Astrocyte (in vitro differentiated cells and primary cell): ENCODE measurements around the gene RTN4. TPM values are rescaled to one million over a fixed set of nuclear protein-coding genes. Genes with fewer than 3 reads are reported as not detected.

ENCODE experiments used
- DNase-seq: peaks from one replicate; pipeline ENCODE4 v3.0.0-alpha.2; 2010; ENCODE audit warnings: low read depth
- FAIRE-seq: peaks from 2 replicates; lab custom pipeline; 2011; peaks lifted over from hg19 to GRCh38; lab: Jason Lieb, UNC
- H2AFZ ChIP-seq: 2 replicates; pipeline ENCODE4 v1.6.0; 2012; ENCODE audit warnings: low read depth, low read length, inconsistent platforms
- H3K27ac ChIP-seq: 2 replicates; pipeline ENCODE4 v1.5.1; 2011; ENCODE audit warnings: low read depth, low read length, inconsistent platforms
- H3K27me3 ChIP-seq: 2 replicates; pipeline ENCODE4 v1.6.0; 2011; ENCODE audit warnings: low read length, inconsistent platforms; ENCODE audit not compliant: insufficient read depth
- H3K36me3 ChIP-seq: 2 replicates; pipeline ENCODE4 v1.5.1; 2011; ENCODE audit warnings: low read length, inconsistent platforms; ENCODE audit not compliant: insufficient read depth
- H3K4me1 ChIP-seq: 2 replicates; pipeline ENCODE4 v1.5.1; 2011; ENCODE audit warnings: low read length, inconsistent platforms; ENCODE audit not compliant: insufficient read depth
- H3K4me2 ChIP-seq: 2 replicates; pipeline ENCODE4 v1.6.0; 2012; ENCODE audit warnings: low read length, inconsistent platforms
- H3K4me3 ChIP-seq: 2 replicates; pipeline ENCODE4 v1.5.1; 2011; ENCODE audit warnings: low read depth, mild to moderate bottlenecking, low read length, inconsistent platforms; ENCODE audit not compliant: insufficient read depth
- H3K79me2 ChIP-seq: 2 replicates; pipeline ENCODE4 v1.6.0; 2012; ENCODE audit warnings: mild to moderate bottlenecking, low read length, inconsistent platforms; ENCODE audit not compliant: insufficient read depth
- H3K9ac ChIP-seq: 2 replicates; pipeline ENCODE4 v1.6.0; 2012; ENCODE audit warnings: mild to moderate bottlenecking, low read length, inconsistent platforms
- H3K9me3 ChIP-seq: 2 replicates; pipeline ENCODE4 v1.5.1; 2012; ENCODE audit warnings: low read depth, mild to moderate bottlenecking, low read length, inconsistent platforms; ENCODE audit not compliant: insufficient read depth
- H4K20me1 ChIP-seq: 2 replicates; pipeline ENCODE4 v1.6.0; 2012; ENCODE audit warnings: low read length, inconsistent platforms; ENCODE audit not compliant: insufficient read depth
- H3K27ac Mint-ChIP-seq: one replicate; pipeline ENCODE4 v1.8.0; 2021; ENCODE audit warnings: mild to moderate bottlenecking, mixed read lengths; ENCODE audit not compliant: unreplicated experiment
- H3K27me3 Mint-ChIP-seq: one replicate; pipeline ENCODE4 v1.8.0; 2021; ENCODE audit warnings: low read depth, mixed read lengths; ENCODE audit not compliant: unreplicated experiment
- H3K36me3 Mint-ChIP-seq: one replicate; pipeline ENCODE4 v1.8.0; 2021; ENCODE audit warnings: low read depth, mixed read lengths; ENCODE audit not compliant: unreplicated experiment
- H3K4me1 Mint-ChIP-seq: one replicate; pipeline ENCODE4 v1.8.0; 2021; ENCODE audit warnings: low read depth, mixed read lengths; ENCODE audit not compliant: unreplicated experiment
- H3K4me3 Mint-ChIP-seq: one replicate; pipeline ENCODE4 v1.8.0; 2021; ENCODE audit warnings: mild to moderate bottlenecking, moderate library complexity, mixed read lengths; ENCODE audit not compliant: unreplicated experiment
- H3K9me3 Mint-ChIP-seq: one replicate; pipeline ENCODE4 v1.8.0; 2021; ENCODE audit warnings: mild to moderate bottlenecking, mixed read lengths; ENCODE audit not compliant: unreplicated experiment
- CTCF ChIP-seq: IDR thresholded peaks from 2 replicates; pipeline ENCODE4 v1.5.1; 2011; ENCODE audit warnings: low read depth, mild to moderate bottlenecking, inconsistent platforms, low read length, moderate library complexity; ENCODE audit not compliant: insufficient read depth
- EZH2 ChIP-seq: IDR thresholded peaks from 2 replicates; pipeline ENCODE4 v1.6.1; 2012; ENCODE audit warnings: mild to moderate bottlenecking, low read length, inconsistent platforms; ENCODE audit not compliant: insufficient read depth
- total RNA-seq: library from RNA; stranded (reverse); gene quantifications from 2 replicates; pipeline ENCODE4 v1.2.1, GENCODE V29; 2021

RTN4 gene
- total RNA-seq, 1 donor from 2014 or later, result 541 TPM

DNA sequence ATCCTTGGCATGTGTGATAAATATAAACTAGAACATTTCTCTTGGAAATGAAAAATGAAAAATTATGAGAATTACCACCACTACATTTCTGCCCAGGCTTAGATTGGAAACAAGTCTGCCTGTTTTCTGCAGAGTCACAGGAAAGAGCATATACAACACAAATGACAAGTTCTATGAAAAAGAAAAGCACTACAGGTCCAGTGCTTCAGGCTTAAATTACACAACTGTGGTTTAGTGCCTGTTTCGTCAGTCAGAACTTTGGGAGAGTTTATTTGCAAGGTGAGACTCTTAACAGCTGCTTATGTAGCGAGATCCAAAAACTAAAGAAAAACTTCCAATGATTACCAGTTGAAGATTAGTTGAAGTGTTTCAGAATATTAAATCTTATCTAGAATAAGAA is 68.9 kb downstream of the RTN4 start:
- DNase-seq (no peak), FAIRE-seq (no peak)
- no peaks in the 10 kb centered on the region for H3K9me3 Mint-ChIP-seq
- H3K36me3 ChIP-seq, result peaks cover 54% of the 10 kb centered on the region
- no peak overlapping the region for H2AFZ ChIP-seq
- peaks cover 98% of the 10 kb centered on the region for H3K79me2 ChIP-seq
- no peak overlapping the region for H3K4me3 Mint-ChIP-seq
- peaks cover 24% of the 10 kb centered on the region for H3K36me3 Mint-ChIP-seq
- TF ChIP-seq EZH2, result no peak
- peaks cover 33% of the 10 kb centered on the region for H3K4me1 Mint-ChIP-seq
- no peak overlapping the region for H3K27ac ChIP-seq
- H3K27me3 ChIP-seq, result no peaks in the 10 kb centered on the region
- H3K27me3 Mint-ChIP-seq, result no peaks in the 10 kb centered on the region
- H3K27ac Mint-ChIP-seq, result no peak overlapping the region
- no peak overlapping the region for H3K9ac ChIP-seq
- peaks cover 94% of the 10 kb centered on the region for H4K20me1 ChIP-seq
- no peaks in the 10 kb centered on the region for H3K9me3 ChIP-seq
- H3K4me1 ChIP-seq, result peaks cover 17% of the 10 kb centered on the region
- no peak overlapping the region for H3K4me2 ChIP-seq
- no peak overlapping the region for H3K4me3 ChIP-seq

DNA sequence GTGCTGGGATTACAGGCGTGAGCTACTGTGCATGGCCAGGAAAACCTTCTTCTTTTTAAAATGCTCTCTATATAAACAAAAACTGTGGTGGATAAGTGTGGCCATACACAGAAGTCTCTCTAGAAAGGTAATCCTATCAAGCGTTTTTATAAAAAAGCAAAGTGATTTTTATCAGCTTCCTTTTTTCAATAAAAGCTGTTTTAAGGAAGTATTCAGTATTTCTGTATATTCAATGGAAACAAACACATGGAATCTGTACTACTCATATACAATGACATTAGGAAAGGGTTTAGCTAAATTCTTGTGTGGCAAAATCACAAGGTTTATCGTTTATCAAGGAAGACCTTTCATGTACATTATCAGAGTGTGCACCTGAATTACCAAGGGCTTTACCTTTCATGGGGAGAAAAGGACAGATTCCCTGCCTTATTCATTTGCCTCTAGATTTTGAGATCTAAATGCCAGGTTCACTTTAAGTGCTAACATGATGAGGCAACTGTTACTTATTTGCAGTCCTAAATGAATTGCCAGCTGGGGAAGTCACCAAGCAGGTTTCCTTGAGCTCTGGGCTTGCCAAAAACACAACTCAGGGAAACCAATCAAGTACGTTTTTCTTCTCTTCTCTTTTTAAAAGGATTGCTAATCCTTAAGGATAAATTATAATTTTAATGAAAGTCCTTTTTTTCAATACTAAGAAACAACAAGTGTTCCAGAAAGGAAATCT is 70.8 kb downstream of the RTN4 start:
- H3K9ac ChIP-seq, result no peak overlapping the region
- peaks cover 52% of the 10 kb centered on the region for H3K36me3 ChIP-seq
- DNase-seq (no peak), FAIRE-seq (no peak)
- H3K27me3 Mint-ChIP-seq, result no peaks in the 10 kb centered on the region
- H2AFZ ChIP-seq, result no peak overlapping the region
- no peaks in the 10 kb centered on the region for H3K27me3 ChIP-seq
- H3K9me3 ChIP-seq, result no peaks in the 10 kb centered on the region
- peaks cover 26% of the 10 kb centered on the region for H3K36me3 Mint-ChIP-seq
- peaks cover 17% of the 10 kb centered on the region for H3K4me1 ChIP-seq
- peaks cover 94% of the 10 kb centered on the region for H4K20me1 ChIP-seq
- H3K4me1 Mint-ChIP-seq, result peaks cover 46% of the 10 kb centered on the region
- no peak overlapping the region for H3K27ac ChIP-seq
- H3K4me2 ChIP-seq, result no peak overlapping the region
- H3K27ac Mint-ChIP-seq, result no peak overlapping the region
- H3K9me3 Mint-ChIP-seq, result no peaks in the 10 kb centered on the region
- no peak overlapping the region for H3K4me3 Mint-ChIP-seq
- TF ChIP-seq CTCF, result no peak
- no peak for TF ChIP-seq EZH2
- H3K79me2 ChIP-seq, result peaks cover 98% of the 10 kb centered on the region
- H3K4me3 ChIP-seq, result no peak overlapping the region

DNA sequence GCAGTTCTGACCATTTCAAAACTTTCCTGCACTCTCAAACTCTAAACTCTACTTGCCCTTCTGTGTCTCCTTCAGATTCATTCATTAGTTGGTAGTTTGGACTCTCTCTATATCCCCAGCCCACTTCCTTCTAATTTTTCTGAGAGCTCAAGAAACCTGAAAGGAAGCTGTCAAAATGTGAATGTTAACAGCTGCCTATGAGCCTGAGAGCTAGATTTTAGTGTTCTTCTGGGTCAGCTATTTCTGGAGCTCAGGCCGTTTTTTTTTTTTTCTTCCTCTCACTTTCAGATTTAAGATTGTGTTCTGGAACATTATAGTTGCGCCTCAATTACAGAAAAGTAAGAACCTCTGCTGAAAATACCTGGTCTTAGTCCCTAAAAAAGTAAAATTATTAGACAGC is 73.1 kb downstream of the RTN4 start:
- peaks cover 98% of the 10 kb centered on the region for H3K79me2 ChIP-seq
- H3K4me2 ChIP-seq, result no peak overlapping the region
- H2AFZ ChIP-seq, result no peak overlapping the region
- H3K27ac ChIP-seq, result no peak overlapping the region
- Mint-ChIP-seq H3K27me3 (no peaks in the 10 kb centered on the region), H3K36me3 (peaks cover 29% of the 10 kb centered on the region), H3K27ac (no peak overlapping the region), H3K4me1 (peaks cover 36% of the 10 kb centered on the region), H3K4me3 (no peak overlapping the region), H3K9me3 (no peaks in the 10 kb centered on the region)
- TF ChIP-seq EZH2 (no peak), CTCF (no peak)
- peaks cover 59% of the 10 kb centered on the region for H3K36me3 ChIP-seq
- H3K4me3 ChIP-seq, result no peak overlapping the region
- no peaks in the 10 kb centered on the region for H3K27me3 ChIP-seq
- H4K20me1 ChIP-seq, result peaks cover 93% of the 10 kb centered on the region
- peaks cover 4% of the 10 kb centered on the region for H3K4me1 ChIP-seq
- H3K9me3 ChIP-seq, result no peaks in the 10 kb centered on the region
- FAIRE-seq (no peak), DNase-seq (no peak)
- H3K9ac ChIP-seq, result no peak overlapping the region
